22Rv1 (cell line): Measurements from ENCODE around the gene CCDC170.

Experiments used
- H3K27ac ChIP-seq: fragments of 450-650 bp; 2 replicates; pipeline ENCODE4 v1.5.1; 2017
- ZFX ChIP-seq: fragments of 450-650 bp; IDR thresholded peaks from 2 replicates; pipeline ENCODE4 v1.6.1; 2017; ENCODE audit warnings: antibody characterized with exemption, borderline replicate concordance
- TF ChIP-seq, protein P1 (sequence below): fragments of 450-650 bp; IDR thresholded peaks from 2 replicates; pipeline ENCODE4 v1.5.1; 2017; ENCODE audit warnings: mild to moderate bottlenecking

CCDC170 gene

GRCh38 chr6:151565940-151566339 is 72.1 kb downstream of the CCDC170 start:
- no peak for TF ChIP-seq ZFX
- TF ChIP-seq, protein P1, sequence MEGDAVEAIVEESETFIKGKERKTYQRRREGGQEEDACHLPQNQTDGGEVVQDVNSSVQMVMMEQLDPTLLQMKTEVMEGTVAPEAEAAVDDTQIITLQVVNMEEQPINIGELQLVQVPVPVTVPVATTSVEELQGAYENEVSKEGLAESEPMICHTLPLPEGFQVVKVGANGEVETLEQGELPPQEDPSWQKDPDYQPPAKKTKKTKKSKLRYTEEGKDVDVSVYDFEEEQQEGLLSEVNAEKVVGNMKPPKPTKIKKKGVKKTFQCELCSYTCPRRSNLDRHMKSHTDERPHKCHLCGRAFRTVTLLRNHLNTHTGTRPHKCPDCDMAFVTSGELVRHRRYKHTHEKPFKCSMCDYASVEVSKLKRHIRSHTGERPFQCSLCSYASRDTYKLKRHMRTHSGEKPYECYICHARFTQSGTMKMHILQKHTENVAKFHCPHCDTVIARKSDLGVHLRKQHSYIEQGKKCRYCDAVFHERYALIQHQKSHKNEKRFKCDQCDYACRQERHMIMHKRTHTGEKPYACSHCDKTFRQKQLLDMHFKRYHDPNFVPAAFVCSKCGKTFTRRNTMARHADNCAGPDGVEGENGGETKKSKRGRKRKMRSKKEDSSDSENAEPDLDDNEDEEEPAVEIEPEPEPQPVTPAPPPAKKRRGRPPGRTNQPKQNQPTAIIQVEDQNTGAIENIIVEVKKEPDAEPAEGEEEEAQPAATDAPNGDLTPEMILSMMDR: no peak
- H3K27ac ChIP-seq: no peak overlapping the region

GRCh38 chr6:151566557-151566956 is 72.7 kb downstream of the CCDC170 start:
- no peak for TF ChIP-seq ZFX
- TF ChIP-seq, protein P1: no peak
- H3K27ac ChIP-seq: no peak overlapping the region

- TF ChIP-seq, protein P1: no peak
- no peak for TF ChIP-seq ZFX
- no peak overlapping the region for H3K27ac ChIP-seq
Measured at GRCh38 chr6:151576633-151577032, 82.8 kb downstream of the CCDC170 start.

GRCh38 chr6:151577257-151577656 is 83.4 kb downstream of the CCDC170 start:
- no peak for TF ChIP-seq ZFX
- TF ChIP-seq, protein P1: no peak
- no peak overlapping the region for H3K27ac ChIP-seq

- H3K27ac ChIP-seq: no peak overlapping the region
- no peak for TF ChIP-seq ZFX
- TF ChIP-seq, protein P1: no peak
Measured at GRCh38 chr6:151585741-151586140, 91.9 kb downstream of the CCDC170 start.

GRCh38 chr6:151589667-151590066 is 95.8 kb downstream of the CCDC170 start:
- TF ChIP-seq, protein P1: no peak
- H3K27ac ChIP-seq: no peak overlapping the region

GRCh38 chr6:151590742-151591141 is 96.9 kb downstream of the CCDC170 start:
- no peak overlapping the region for H3K27ac ChIP-seq
- TF ChIP-seq ZFX: no peak
- TF ChIP-seq, protein P1: no peak
